Left ventricle myocardium inferior (tissue), 1 donor: Measurements from ENCODE around the gene STYXL2. TPM values are rescaled to one million over a fixed set of nuclear protein-coding genes. Genes with fewer than 3 reads are reported as not detected.
A peak's percentile ranks its signal among the peaks of the same experiment; 100 is the strongest.

Experiments
- DNase-seq: peaks from one replicate; pipeline ENCODE4 v3.0.0-alpha.2; 2020
- H3K27ac ChIP-seq: fragments of 200-600 bp; replicated peaks from 2 replicates; pipeline ENCODE4 v1.8.0; 2021
- H3K27me3 ChIP-seq: fragments of 200-600 bp; 2 replicates; pipeline ENCODE4 v1.8.0; 2021; ENCODE audit warnings: low read depth
- H3K36me3 ChIP-seq: fragments of 200-600 bp; 2 replicates; pipeline ENCODE4 v1.8.0; 2021
- H3K4me1 ChIP-seq: fragments of 200-600 bp; 2 replicates; pipeline ENCODE4 v1.8.0; 2021
- H3K4me3 ChIP-seq: fragments of 200-600 bp; 2 replicates; pipeline ENCODE4 v1.8.0; 2021; ENCODE audit warnings: mild to moderate bottlenecking, moderate library complexity
- H3K9me3 ChIP-seq: fragments of 200-600 bp; replicated peaks from 2 replicates; pipeline ENCODE4 v1.8.0; 2021
- CTCF ChIP-seq: fragments of 200-600 bp; IDR thresholded peaks from 2 replicates; pipeline ENCODE4 v1.8.0; 2021; ENCODE audit warnings: antibody characterized with exemption, mild to moderate bottlenecking, borderline replicate concordance
- intact Hi-C: fragments of 100-400 bp; cut with micrococcal nuclease; formaldehyde crosslinking; loops from one replicate; pipeline ENCODE4 v1.11.0; 2022
- total RNA-seq: library from RNA; stranded (reverse); fragmentation: NEBNext Ultra II Directional; extraction: Animal tissue kit (Norgen Biotek cat#: 25700); gene quantifications from one replicate; pipeline ENCODE4 v1.2.1, GENCODE V29; 2021
- donor health status: DM: no; HTN: yes; CAD: no; lungs with severe emphysema.

Gene STYXL2
- total RNA-seq, 1 donor from 2014 or later: 177 TPM

- TF ChIP-seq CTCF: no peak
- intact Hi-C loops: no loop called here
- peak overlapping the region; percentile 42 for H3K4me3 ChIP-seq
- H3K27ac ChIP-seq: peak overlapping the region; percentile 84
- H3K27me3 ChIP-seq: no peaks in the 10 kb centered on the region
- H3K36me3 ChIP-seq: peaks cover 4% of the 10 kb centered on the region
- DNase-seq: no peak
- no peaks in the 10 kb centered on the region for H3K9me3 ChIP-seq
- H3K4me1 ChIP-seq: peaks cover 33% of the 10 kb centered on the region
Measured at GRCh38 chr1:167092653-167093052, 1.2 kb upstream of the STYXL2 start.

GRCh38 chr1:167094690-167095089 is 815 bp downstream of the STYXL2 start:
- H3K4me3 ChIP-seq: peak overlapping the region; percentile 70
- intact Hi-C loops: no loop called here
- no peaks in the 10 kb centered on the region for H3K27me3 ChIP-seq

GRCh38 chr1:167095368-167095767 is 1.5 kb downstream of the STYXL2 start:
- no peaks in the 10 kb centered on the region for H3K9me3 ChIP-seq
- no peak for DNase-seq
- peak overlapping the region; percentile 70 for H3K4me3 ChIP-seq
- TF ChIP-seq CTCF: no peak
- H3K4me1 ChIP-seq: peaks cover 44% of the 10 kb centered on the region
- intact Hi-C loops: no loop called here
- H3K27ac ChIP-seq: peak overlapping the region; percentile 84
- peaks cover 9% of the 10 kb centered on the region for H3K36me3 ChIP-seq
- H3K27me3 ChIP-seq: peaks cover 6% of the 10 kb centered on the region

More at GRCh38 chr1:167094690-167095089, 815 bp downstream of the STYXL2 start:
- peaks cover 44% of the 10 kb centered on the region for H3K4me1 ChIP-seq
- no peak for TF ChIP-seq CTCF
- peaks cover 4% of the 10 kb centered on the region for H3K36me3 ChIP-seq
- no peaks in the 10 kb centered on the region for H3K9me3 ChIP-seq
- no peak for DNase-seq
- H3K27ac ChIP-seq: peak overlapping the region; percentile 84

- TF ChIP-seq CTCF: no peak
- no peaks in the 10 kb centered on the region for H3K9me3 ChIP-seq
- intact Hi-C loops: no loop called here
- DNase-seq: no peak
- H3K4me3 ChIP-seq: no peak overlapping the region
- peaks cover 18% of the 10 kb centered on the region for H3K36me3 ChIP-seq
- H3K27me3 ChIP-seq: peaks cover 12% of the 10 kb centered on the region
- H3K4me1 ChIP-seq: peaks cover 59% of the 10 kb centered on the region
- H3K27ac ChIP-seq: no peak overlapping the region
Measured at GRCh38 chr1:167099851-167100250, 6.0 kb downstream of the STYXL2 start.

GRCh38 chr1:167100730-167101129 is 6.9 kb downstream of the STYXL2 start:
- no peak for DNase-seq
- H3K27me3 ChIP-seq: peaks cover 12% of the 10 kb centered on the region
- no peaks in the 10 kb centered on the region for H3K9me3 ChIP-seq
- H3K27ac ChIP-seq: no peak overlapping the region
- H3K36me3 ChIP-seq: peaks cover 18% of the 10 kb centered on the region
- peaks cover 65% of the 10 kb centered on the region for H3K4me1 ChIP-seq
- intact Hi-C loops: no loop called here
- H3K4me3 ChIP-seq: no peak overlapping the region
- no peak for TF ChIP-seq CTCF
